ENCODE measurements around the gene UBD. TPM values are rescaled to one million over a fixed set of nuclear protein-coding genes. Genes with fewer than 3 reads are reported as not detected.

The UBD gene
- total and polyA plus RNA-seq, 2 experiments from 2014 or later: not detected

GRCh38 chr6:29558439-29559079, 973 bp downstream of the UBD start:
- in situ Hi-C loops (cut with MboI): no loop called here
- Histone ChIP-seq H3K4me2 (ENCODE audit: unreplicated experiment) (no peak overlapping the region), H4K20me1 (ENCODE audit: insufficient read depth) (no peaks in the 10 kb centered on the region), H3K36me3 (ENCODE audit: low read depth) (no peaks in the 10 kb centered on the region), H3K27ac (no peak overlapping the region), H3K4me3 (no peak overlapping the region), H3K27me3 (replicated peaks; ENCODE audit: insufficient read depth) (peaks cover 24% of the 10 kb centered on the region), H3K9ac (no peak overlapping the region), H3F3A (ENCODE audit: insufficient read depth) (no peaks in the 10 kb centered on the region), H3K9me2 (ENCODE audit: insufficient read depth) (no peaks in the 10 kb centered on the region), H3K9me3 (ENCODE audit: low read depth) (no peaks in the 10 kb centered on the region), H3K4me1 (ENCODE audit: insufficient read depth) (no peaks in the 10 kb centered on the region), H3K79me2 (ENCODE audit: insufficient read depth) (no peaks in the 10 kb centered on the region), H2AFZ (no peak overlapping the region; the same call in 1 of the 2 replicates)
- no peak for DNase-seq
- 71 to 75% methylated on average over 22 of the region's 22 CpGs for WGBS, 2 experiments (ENCODE audit: low coverage in 1 of 2, low lambda C conversion rate in 2 of 2, missing lambda C conversion rate in 2 of 2)
- no peak for TF ChIP-seq EZH2 (IDR thresholded peaks at IDR 0.05; ENCODE audit: insufficient read depth, poor library complexity, severe bottlenecking)
- TF ChIP-seq EZH2phosphoT487 (IDR thresholded peaks at IDR 0.05; ENCODE audit: insufficient read depth, low read depth): no peak

GRCh38 chr6:29557320-29557719, 2.2 kb downstream of the UBD start:
- no peaks in the 10 kb centered on the region for H3K79me2 ChIP-seq (ENCODE audit: insufficient read depth)
- no peak overlapping the region for H3K27ac ChIP-seq

GRCh38 chr6:29554764-29555163, 4.8 kb downstream of the UBD start:
- H3K4me2 ChIP-seq (ENCODE audit: unreplicated experiment): no peak overlapping the region
- H2AFZ ChIP-seq: no peak overlapping the region
- no peaks in the 10 kb centered on the region for H3K9me3 ChIP-seq (ENCODE audit: low read depth)
- no peaks in the 10 kb centered on the region for H3K9me2 ChIP-seq (ENCODE audit: insufficient read depth)
- no peak overlapping the region for H3K4me3 ChIP-seq
- H3K4me1 ChIP-seq (ENCODE audit: insufficient read depth): no peaks in the 10 kb centered on the region
- H3K36me3 ChIP-seq (ENCODE audit: low read depth): no peaks in the 10 kb centered on the region
- DNase-seq: no peak
- no peak overlapping the region for H3K9ac ChIP-seq
- no peaks in the 10 kb centered on the region for H4K20me1 ChIP-seq (ENCODE audit: insufficient read depth)
- in situ Hi-C loops (cut with MboI): no loop called here
- no peaks in the 10 kb centered on the region for H3F3A ChIP-seq (ENCODE audit: insufficient read depth)
- no peaks in the 10 kb centered on the region for H3K79me2 ChIP-seq (ENCODE audit: insufficient read depth)
- H3K27me3 ChIP-seq (replicated peaks; ENCODE audit: insufficient read depth): peaks cover 24% of the 10 kb centered on the region
- WGBS, 2 experiments (ENCODE audit: low coverage in 1 of 2, low lambda C conversion rate in 2 of 2, missing lambda C conversion rate in 2 of 2): 65 to 82% methylated on average over 5 of the region's 5 CpGs
- H3K27ac ChIP-seq: no peak overlapping the region
- TF ChIP-seq EZH2 (IDR thresholded peaks at IDR 0.05; ENCODE audit: insufficient read depth, poor library complexity, severe bottlenecking) (no peak), EZH2phosphoT487 (IDR thresholded peaks at IDR 0.05; ENCODE audit: insufficient read depth, low read depth) (no peak)

More at GRCh38 chr6:29557320-29557719, 2.2 kb downstream of the UBD start:
- Histone ChIP-seq H2AFZ (no peak overlapping the region), H3K9me3 (ENCODE audit: low read depth) (no peaks in the 10 kb centered on the region), H3K36me3 (ENCODE audit: low read depth) (no peaks in the 10 kb centered on the region), H3K4me3 (no peak overlapping the region), H3K4me1 (ENCODE audit: insufficient read depth) (no peaks in the 10 kb centered on the region), H3F3A (ENCODE audit: insufficient read depth) (no peaks in the 10 kb centered on the region), H3K9ac (no peak overlapping the region), H4K20me1 (ENCODE audit: insufficient read depth) (no peaks in the 10 kb centered on the region), H3K9me2 (ENCODE audit: insufficient read depth) (no peaks in the 10 kb centered on the region), H3K4me2 (ENCODE audit: unreplicated experiment) (no peak overlapping the region), H3K27me3 (replicated peaks; ENCODE audit: insufficient read depth) (peaks cover 28% of the 10 kb centered on the region)
- no peak for TF ChIP-seq EZH2 (IDR thresholded peaks at IDR 0.05; ENCODE audit: insufficient read depth, poor library complexity, severe bottlenecking)
- TF ChIP-seq EZH2phosphoT487 (IDR thresholded peaks at IDR 0.05; ENCODE audit: insufficient read depth, low read depth): no peak
- in situ Hi-C loops (cut with MboI): no loop called here
- no peak for DNase-seq

- Histone ChIP-seq H3K79me2 (ENCODE audit: insufficient read depth) (no peaks in the 10 kb centered on the region), H3K4me3 (peak overlapping the region; percentile 50), H3K27me3 (replicated peaks; ENCODE audit: insufficient read depth) (peaks cover 19% of the 10 kb centered on the region), H4K20me1 (ENCODE audit: insufficient read depth) (no peaks in the 10 kb centered on the region), H3F3A (ENCODE audit: insufficient read depth) (no peaks in the 10 kb centered on the region), H3K9me3 (ENCODE audit: low read depth) (no peaks in the 10 kb centered on the region), H3K4me1 (ENCODE audit: insufficient read depth) (no peaks in the 10 kb centered on the region), H3K9me2 (ENCODE audit: insufficient read depth) (no peaks in the 10 kb centered on the region), H3K36me3 (ENCODE audit: low read depth) (no peaks in the 10 kb centered on the region), H3K9ac (no peak overlapping the region), H3K4me2 (ENCODE audit: unreplicated experiment) (peak overlapping the region; percentile 32), H3K27ac (no peak overlapping the region), H2AFZ (no peak overlapping the region)
- no peak for TF ChIP-seq EZH2phosphoT487 (IDR thresholded peaks at IDR 0.05; ENCODE audit: insufficient read depth, low read depth)
- no peak for TF ChIP-seq EZH2 (IDR thresholded peaks at IDR 0.05; ENCODE audit: insufficient read depth, poor library complexity, severe bottlenecking)
- in situ Hi-C loops (cut with MboI): no loop called here
- WGBS, 2 experiments (ENCODE audit: low coverage in 1 of 2, low lambda C conversion rate in 2 of 2, missing lambda C conversion rate in 2 of 2): 4 to 5% methylated on average over 63 to 82 of the region's 83 CpGs
- DNase-seq: peak; percentile 87
Observed at GRCh38 chr6:29553268-29554057, 6.1 kb downstream of the UBD start.

Data from GM23248 (cell line).